SK-N-SH (cell line): ENCODE results near the gene GRK1. TPM values are rescaled to one million over a fixed set of nuclear protein-coding genes. Genes with fewer than 3 reads are reported as not detected.

Experiments used
- CTCF ChIA-PET: fragments of 300-600, 350-600 bp; formaldehyde crosslinking; extraction: SDS; loops from one replicate; lab custom pipeline; 2021; lab: Yijun Ruan, JAX
- POLR2A ChIA-PET: fragments of 350-600 bp; sonication (Branson Sonifier 250); formaldehyde crosslinking; extraction: SDS; loops from one replicate; lab custom pipeline; 2020; ENCODE audit warnings: antibody characterized with exemption, inconsistent platforms; lab: Yijun Ruan, JAX
- DNase-seq: peaks from one replicate; pipeline ENCODE4 v3.0.0; 2012
- H2AFZ ChIP-seq: fragments of 200-600 bp; sonication (generic); 2 replicates; pipeline ENCODE4 v1.8.1; 2016; ENCODE audit warnings: antibody characterized with exemption, mild to moderate bottlenecking, low read depth
- H3F3A ChIP-seq: fragments of 200-600 bp; sonication (generic); replicated peaks from 2 replicates; pipeline ENCODE3; 2016; ENCODE audit warnings: antibody characterized with exemption, mild to moderate bottlenecking; ENCODE audit not compliant: insufficient read depth
- H3K27ac ChIP-seq, 2 experiments: fragments of 200-500 bp in 1 of 2; fragments of 200-600 bp in 1 of 2; sonication (Bioruptor generic) in 1 of 2; sonication (generic), shearing (Covaris generic) in 1 of 2; 2 replicates each; pipeline versions ENCODE4 v1.5.1 to v1.6.1; 2014 to 2016; ENCODE audit warnings: low read depth in 2 of 2, inconsistent platforms in 1 of 2, low read length in 1 of 2, mild to moderate bottlenecking in 1 of 2, mixed read lengths in 1 of 2
- H3K27me3 ChIP-seq: fragments of 200-600 bp; sonication (generic), shearing (Covaris generic); 2 replicates; pipeline ENCODE4 v1.6.1; 2016; ENCODE audit warnings: mixed run types; ENCODE audit not compliant: insufficient read depth
- H3K36me3 ChIP-seq, 2 experiments: fragments of 200-500 bp in 1 of 2; fragments of 200-600 bp in 1 of 2; sonication (Bioruptor generic) in 1 of 2; sonication (generic) in 1 of 2; replicated peaks in 1 of 2; 2 replicates each; pipeline versions ENCODE3 to v1.5.1; 2014 to 2016; ENCODE audit warnings: low read length in 1 of 2, mild to moderate bottlenecking in 1 of 2; ENCODE audit not compliant: insufficient read depth in 2 of 2, control insufficient read depth in 1 of 2
- H3K4me1 ChIP-seq, 2 experiments: fragments of 200-500 bp in 1 of 2; fragments of 200-600 bp in 1 of 2; sonication (Bioruptor generic) in 1 of 2; sonication (generic), shearing (Covaris generic) in 1 of 2; 2 replicates each; pipeline versions ENCODE4 v1.5.1 to v1.6.1; 2014 to 2016; ENCODE audit warnings: low read depth in 1 of 2, low read length in 1 of 2, mixed run types in 1 of 2; ENCODE audit not compliant: insufficient read depth in 2 of 2, control insufficient read depth in 1 of 2
- H3K4me2 ChIP-seq: fragments of 200-600 bp; sonication (generic), shearing (Covaris generic); 2 replicates; pipeline ENCODE4 v1.6.1; 2017; ENCODE audit warnings: mixed run types
- H3K4me3 ChIP-seq, 2 experiments: fragments of 200-500 bp in 1 of 2; fragments of 200-600 bp in 1 of 2; sonication (Bioruptor generic) in 1 of 2; sonication (generic), shearing (Covaris generic) in 1 of 2; 2 replicates each; pipeline versions ENCODE4 v1.5.1 to v1.8.1; 2014 to 2016; ENCODE audit warnings: low read depth in 2 of 2, inconsistent platforms in 1 of 2, low read length in 1 of 2, mild to moderate bottlenecking in 1 of 2, mixed read lengths in 1 of 2, moderate library complexity in 1 of 2
- H3K79me2 ChIP-seq: fragments of 200-600 bp; sonication (generic); 2 replicates; pipeline ENCODE4 v1.8.1; 2017; ENCODE audit warnings: mild to moderate bottlenecking; ENCODE audit not compliant: insufficient read depth
- H3K9ac ChIP-seq: fragments of 200-600 bp; sonication (generic); 2 replicates; pipeline ENCODE4 v1.6.1; 2017; ENCODE audit warnings: mixed run types
- H3K9me2 ChIP-seq: fragments of 200-600 bp; sonication (generic); 2 replicates; pipeline ENCODE4 v1.6.1; 2017; ENCODE audit warnings: mixed run types
- H3K9me3 ChIP-seq: fragments of 200-600 bp; sonication (generic); 2 replicates; pipeline ENCODE4 v1.6.1; 2017; ENCODE audit warnings: mixed run types, mild to moderate bottlenecking, moderate library complexity
- H4K20me1 ChIP-seq: fragments of 200-600 bp; sonication (generic); 2 replicates; pipeline ENCODE4 v1.6.1; 2017; ENCODE audit warnings: mild to moderate bottlenecking, mixed run types; ENCODE audit not compliant: insufficient read depth
- CHD2 ChIP-seq: fragments of 150-350 bp; IDR thresholded peaks from 2 replicates; pipeline ENCODE4 v1.6.1; 2018; ENCODE audit warnings: low read length; ENCODE audit not compliant: partially characterized antibody
- EP300 ChIP-seq, 2 experiments: IDR thresholded peaks; 2 replicates each; pipeline versions ENCODE4 v1.4.0 to v1.6.1; 2012; ENCODE audit warnings: borderline replicate concordance in 1 of 2, low read depth in 1 of 2, low read length in 1 of 2
- FOSL2 ChIP-seq: IDR thresholded peaks from 2 replicates; pipeline ENCODE4 v1.4.0; 2012; ENCODE audit warnings: low read depth, mild to moderate bottlenecking, moderate library complexity, borderline replicate concordance
- FOXJ3 ChIP-seq: sonication (generic); formaldehyde crosslinking; IDR thresholded peaks from 2 replicates; pipeline ENCODE4 v1.5.1; 2020; ENCODE audit warnings: mild to moderate bottlenecking, missing genetic modification reagents
- GABPA ChIP-seq: IDR thresholded peaks from 2 replicates; pipeline ENCODE4 v1.4.0; 2012; ENCODE audit warnings: low read depth, mild to moderate bottlenecking
- GATA2 ChIP-seq: sonication (generic); formaldehyde crosslinking; IDR thresholded peaks from 2 replicates; pipeline ENCODE4 v1.5.0; 2020; ENCODE audit warnings: mild to moderate bottlenecking, missing genetic modification reagents
- MEF2A ChIP-seq: IDR thresholded peaks from 2 replicates; pipeline ENCODE4 v1.4.0; 2012; ENCODE audit warnings: low read depth, borderline replicate concordance
- MXI1 ChIP-seq: IDR thresholded peaks from 2 replicates; pipeline ENCODE4 v1.6.1; 2012; ENCODE audit warnings: mild to moderate bottlenecking, low read depth, low read length, improper control_type of control experiment
- NFIC ChIP-seq: IDR thresholded peaks from 2 replicates; pipeline ENCODE4 v1.4.0; 2012; ENCODE audit warnings: borderline replicate concordance
- POLR2AphosphoS5 ChIP-seq: IDR thresholded peaks from 2 replicates; pipeline ENCODE4 v1.6.1; 2012; ENCODE audit warnings: low read depth, low read length
- RAD21 ChIP-seq: IDR thresholded peaks from 2 replicates; pipeline ENCODE4 v1.6.1; 2012; ENCODE audit warnings: mild to moderate bottlenecking, low read length
- RCOR1 ChIP-seq: fragments of 150-350 bp; IDR thresholded peaks from 2 replicates; pipeline ENCODE4 v1.6.1; 2017; ENCODE audit warnings: antibody characterized with exemption, low read length
- RFX5 ChIP-seq: IDR thresholded peaks from 2 replicates; pipeline ENCODE4 v1.6.1; 2012; ENCODE audit warnings: mild to moderate bottlenecking, improper control_type of control experiment, low read length
- RXRA ChIP-seq: IDR thresholded peaks from 2 replicates; pipeline ENCODE4 v1.4.0; 2012; ENCODE audit warnings: low read depth, mild to moderate bottlenecking, borderline replicate concordance
- SIN3A ChIP-seq: IDR thresholded peaks from 2 replicates; pipeline ENCODE4 v1.6.1; 2012; ENCODE audit warnings: low read depth, mild to moderate bottlenecking, low read length, moderate library complexity, borderline replicate concordance
- SMC3 ChIP-seq: IDR thresholded peaks from 2 replicates; pipeline ENCODE4 v1.6.1; 2012; ENCODE audit warnings: low read depth, low read length, improper control_type of control experiment
- WGBS: methylation state at CpG from one replicate; pipeline ENCODE4 v1.1.6; 2017; ENCODE audit warnings: low lambda C conversion rate; 5-methylcytosine and 5-hydroxymethylcytosine counted together
- polyA plus RNA-seq, 3 experiments: library from polyadenylated mRNA; depleted of rRNA; stranded (reverse); fragments of >200 nt; gene quantifications; 2 replicates each; pipeline ENCODE4 v1.2.3, GENCODE V29; 2012
- TF ChIP-seq, protein P1 (sequence below): fragments of 150-350 bp; IDR thresholded peaks from 2 replicates; pipeline ENCODE4 v1.6.1; 2017; ENCODE audit warnings: antibody characterized with exemption, low read length, low read depth, borderline replicate concordance
- TF ChIP-seq, protein P2 (sequence below): IDR thresholded peaks from 2 replicates; pipeline ENCODE4; 2012
- TF ChIP-seq, protein P3 (sequence below): IDR thresholded peaks from 2 replicates; pipeline ENCODE4 v1.4.0; 2012; ENCODE audit warnings: low read depth
- TF ChIP-seq, protein P4 (sequence below): IDR thresholded peaks from 2 replicates; pipeline ENCODE4 v1.4.0; 2012; ENCODE audit warnings: low read depth, borderline replicate concordance

The GRK1 gene
- polyA plus RNA-seq, 1 of the 3 experiments (the other 2 are of a cell fraction) = 0.12 TPM

DNA sequence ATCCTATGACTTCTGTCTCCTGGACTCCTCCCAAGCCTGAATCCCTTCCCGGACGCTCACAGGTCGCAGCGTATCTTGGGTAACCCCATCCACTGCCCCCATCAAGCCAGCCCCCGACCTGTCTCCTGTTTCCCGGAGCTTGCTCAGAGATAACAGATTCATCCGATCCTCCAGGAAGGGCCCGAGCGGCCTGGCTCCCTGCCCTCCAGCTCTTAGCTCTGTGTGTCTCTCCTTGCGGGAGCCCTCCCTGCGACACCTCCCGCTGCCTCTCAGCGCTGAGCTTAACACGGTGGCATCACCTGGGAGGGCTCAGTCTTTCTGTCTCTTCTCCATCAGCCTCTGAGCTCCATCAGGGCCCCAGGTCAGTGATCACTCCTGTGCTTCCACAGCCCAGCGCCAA, 87.7 kb downstream of the GRK1 start:
- TF ChIP-seq MEF2A = no peak
- TF ChIP-seq SIN3A = no peak
- TF ChIP-seq EP300 (IDR thresholded peaks at IDR 0.05; ENCODE audit: borderline replicate concordance in 1 of 2, low read depth in 1 of 2, low read length in 1 of 2) = no peak
- TF ChIP-seq, protein P1, sequence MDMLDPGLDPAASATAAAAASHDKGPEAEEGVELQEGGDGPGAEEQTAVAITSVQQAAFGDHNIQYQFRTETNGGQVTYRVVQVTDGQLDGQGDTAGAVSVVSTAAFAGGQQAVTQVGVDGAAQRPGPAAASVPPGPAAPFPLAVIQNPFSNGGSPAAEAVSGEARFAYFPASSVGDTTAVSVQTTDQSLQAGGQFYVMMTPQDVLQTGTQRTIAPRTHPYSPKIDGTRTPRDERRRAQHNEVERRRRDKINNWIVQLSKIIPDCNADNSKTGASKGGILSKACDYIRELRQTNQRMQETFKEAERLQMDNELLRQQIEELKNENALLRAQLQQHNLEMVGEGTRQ = no peak
- TF ChIP-seq, protein P2, sequence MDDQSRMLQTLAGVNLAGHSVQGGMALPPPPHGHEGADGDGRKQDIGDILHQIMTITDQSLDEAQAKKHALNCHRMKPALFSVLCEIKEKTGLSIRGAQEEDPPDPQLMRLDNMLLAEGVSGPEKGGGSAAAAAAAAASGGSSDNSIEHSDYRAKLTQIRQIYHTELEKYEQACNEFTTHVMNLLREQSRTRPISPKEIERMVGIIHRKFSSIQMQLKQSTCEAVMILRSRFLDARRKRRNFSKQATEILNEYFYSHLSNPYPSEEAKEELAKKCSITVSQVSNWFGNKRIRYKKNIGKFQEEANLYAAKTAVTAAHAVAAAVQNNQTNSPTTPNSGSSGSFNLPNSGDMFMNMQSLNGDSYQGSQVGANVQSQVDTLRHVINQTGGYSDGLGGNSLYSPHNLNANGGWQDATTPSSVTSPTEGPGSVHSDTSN = no peak
- TF ChIP-seq FOSL2 = no peak
- TF ChIP-seq RXRA = no peak
- no peak for TF ChIP-seq RAD21
- no peak for TF ChIP-seq GATA2 (CRISPR knock-in tag)
- no peak for TF ChIP-seq MXI1
- no peak for TF ChIP-seq GABPA
- no peak for TF ChIP-seq SMC3
- TF ChIP-seq POLR2AphosphoS5 = no peak
- no peak for TF ChIP-seq FOXJ3 (CRISPR knock-in tag)
- TF ChIP-seq, protein P3, sequence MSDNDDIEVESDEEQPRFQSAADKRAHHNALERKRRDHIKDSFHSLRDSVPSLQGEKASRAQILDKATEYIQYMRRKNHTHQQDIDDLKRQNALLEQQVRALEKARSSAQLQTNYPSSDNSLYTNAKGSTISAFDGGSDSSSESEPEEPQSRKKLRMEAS = no peak
- TF ChIP-seq, protein P4, sequence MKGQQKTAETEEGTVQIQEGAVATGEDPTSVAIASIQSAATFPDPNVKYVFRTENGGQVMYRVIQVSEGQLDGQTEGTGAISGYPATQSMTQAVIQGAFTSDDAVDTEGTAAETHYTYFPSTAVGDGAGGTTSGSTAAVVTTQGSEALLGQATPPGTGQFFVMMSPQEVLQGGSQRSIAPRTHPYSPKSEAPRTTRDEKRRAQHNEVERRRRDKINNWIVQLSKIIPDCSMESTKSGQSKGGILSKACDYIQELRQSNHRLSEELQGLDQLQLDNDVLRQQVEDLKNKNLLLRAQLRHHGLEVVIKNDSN = no peak
- no peak for TF ChIP-seq NFIC
- TF ChIP-seq RCOR1 = no peak
- TF ChIP-seq CHD2 = no peak
- TF ChIP-seq RFX5 = no peak
- Histone ChIP-seq H4K20me1 (no peaks in the 10 kb centered on the region), H3K4me1 (peaks cover 0 to 7% of the 10 kb centered on the region in 2 experiments; a peak in 1 of 4 replicates), H3K36me3 (no peaks in the 10 kb centered on the region), H3K79me2 (no peaks in the 10 kb centered on the region), H3F3A (peaks cover 7% of the 10 kb centered on the region), H3K27ac (no peak overlapping the region), H3K9me3 (no peaks in the 10 kb centered on the region), H2AFZ (no peak overlapping the region), H3K27me3 (no peaks in the 10 kb centered on the region), H3K4me2 (no peak overlapping the region), H3K4me3 (no peak overlapping the region), H3K9ac (no peak overlapping the region), H3K9me2 (no peaks in the 10 kb centered on the region)
- 89% methylated on average over 14 of the region's 15 CpGs for WGBS
- no peak for DNase-seq
- ChIA-PET POLR2A (no interaction called here), CTCF (no interaction called here)
